Measurements from ENCODE around the gene SYDE1. TPM values are rescaled to one million over a fixed set of nuclear protein-coding genes. Genes with fewer than 3 reads are reported as not detected.

Gene SYDE1
- total RNA-seq, 1 experiment from 2014 or later, result 15.0 TPM

- TF ChIP-seq ESRRA (CRISPR knock-in tag; IDR thresholded peaks at IDR 0.05; ENCODE audit: borderline replicate concordance) (no peak), SOX15 (CRISPR knock-in tag; IDR thresholded peaks at IDR 0.05) (no peak), ATF3 (CRISPR knock-in tag; conservative IDR thresholded peaks at IDR 0.05) (no peak), ZNF425 (CRISPR knock-in tag; conservative IDR thresholded peaks at IDR 0.05) (no peak), NFYB (CRISPR knock-in tag; conservative IDR thresholded peaks at IDR 0.05; ENCODE audit: low read depth) (no peak)
These were observed 54.1 kb downstream of the SYDE1 start (continued) for GRCh38 chr19:15161028-15161984.

Other genes starting within 250 kb of the SYDE1 start
- gene OR7A17, start 221.3 kb upstream of the SYDE1 start, total RNA-seq (2021), result not detected in 3 replicates
- gene OR7C2, start 165.9 kb upstream of the SYDE1 start, total RNA-seq (2021), result not detected in 3 replicates
- 12.0 to 16.1 TPM (median 14.1 TPM) in 3 replicates for gene SLC1A6, start 127.5 kb upstream of the SYDE1 start, total RNA-seq (2021)
- gene CASP14, start 57.9 kb upstream of the SYDE1 start, total RNA-seq (2021), result not detected in 3 replicates
- gene OR1I1, start 25.2 kb upstream of the SYDE1 start, total RNA-seq (2021), result not detected in 3 replicates
- 133 to 153 TPM (median 144 TPM) in 3 replicates for gene NOTCH3, start 93.6 kb downstream of the SYDE1 start, total RNA-seq (2021)
- 27.1 to 31.3 TPM (median 29.9 TPM) in 3 replicates for gene EPHX3, start 125.0 kb downstream of the SYDE1 start, total RNA-seq (2021)
- 127 to 130 TPM (median 128 TPM) in 3 replicates for gene BRD4, start 225.1 kb downstream of the SYDE1 start, total RNA-seq (2021)